Hepatocyte (in vitro differentiated cells): Measurements from ENCODE around the gene TRIM36.

Experiments used
- EZH2phosphoT487 ChIP-seq: fragments of 200-600 bp; sonication (generic); IDR thresholded peaks from one replicate; pipeline ENCODE4 v1.6.1; 2018; ENCODE audit warnings: antibody characterized with exemption, mild to moderate bottlenecking, low read depth, moderate library complexity; ENCODE audit not compliant: unreplicated experiment, severe bottlenecking
- TF ChIP-seq, protein P1 (sequence below): fragments of 200-600 bp; sonication (generic); IDR thresholded peaks from 2 replicates; pipeline ENCODE4 v1.5.1; 2016; ENCODE audit warnings: antibody characterized with exemption, mild to moderate bottlenecking; ENCODE audit not compliant: poor library complexity

DNA sequence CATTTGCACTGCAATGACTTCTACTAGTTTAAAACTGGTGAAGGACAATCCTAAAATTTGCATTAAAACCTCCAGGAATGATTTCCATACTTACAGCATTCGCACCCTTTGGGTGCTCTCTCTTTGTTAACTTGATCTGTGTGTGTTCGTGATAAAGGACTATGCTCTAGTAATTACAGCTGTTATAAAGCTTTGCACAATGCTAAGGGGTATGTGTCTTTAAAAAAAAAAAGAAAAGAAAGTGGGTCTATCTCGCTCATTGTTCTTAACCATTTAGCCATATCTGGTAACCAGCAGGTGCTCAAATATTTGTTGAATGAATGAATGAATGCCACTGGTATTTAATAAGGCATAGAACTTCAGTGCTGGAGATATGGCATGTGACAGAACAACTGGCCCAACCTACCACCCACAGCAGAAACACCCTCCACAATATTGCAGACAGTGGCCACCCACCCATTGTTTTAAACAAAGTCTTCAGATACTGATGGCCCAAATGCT, 8.7 kb downstream of the TRIM36 start:
- no peak for TF ChIP-seq EZH2phosphoT487
- TF ChIP-seq, protein P1, sequence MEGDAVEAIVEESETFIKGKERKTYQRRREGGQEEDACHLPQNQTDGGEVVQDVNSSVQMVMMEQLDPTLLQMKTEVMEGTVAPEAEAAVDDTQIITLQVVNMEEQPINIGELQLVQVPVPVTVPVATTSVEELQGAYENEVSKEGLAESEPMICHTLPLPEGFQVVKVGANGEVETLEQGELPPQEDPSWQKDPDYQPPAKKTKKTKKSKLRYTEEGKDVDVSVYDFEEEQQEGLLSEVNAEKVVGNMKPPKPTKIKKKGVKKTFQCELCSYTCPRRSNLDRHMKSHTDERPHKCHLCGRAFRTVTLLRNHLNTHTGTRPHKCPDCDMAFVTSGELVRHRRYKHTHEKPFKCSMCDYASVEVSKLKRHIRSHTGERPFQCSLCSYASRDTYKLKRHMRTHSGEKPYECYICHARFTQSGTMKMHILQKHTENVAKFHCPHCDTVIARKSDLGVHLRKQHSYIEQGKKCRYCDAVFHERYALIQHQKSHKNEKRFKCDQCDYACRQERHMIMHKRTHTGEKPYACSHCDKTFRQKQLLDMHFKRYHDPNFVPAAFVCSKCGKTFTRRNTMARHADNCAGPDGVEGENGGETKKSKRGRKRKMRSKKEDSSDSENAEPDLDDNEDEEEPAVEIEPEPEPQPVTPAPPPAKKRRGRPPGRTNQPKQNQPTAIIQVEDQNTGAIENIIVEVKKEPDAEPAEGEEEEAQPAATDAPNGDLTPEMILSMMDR = no peak
